ENCODE results near the gene SLC35A3.

GRCh38 chr1:100039591-100039990 is 69.8 kb downstream of the SLC35A3 start:
- TF ChIP-seq FUS (optimal IDR thresholded peaks at IDR 0.05; ENCODE audit: low read depth, low read length): no peak
- no peak for TF ChIP-seq MAX (CRISPR knock-in tag; IDR thresholded peaks at IDR 0.05)
- no peak for TF ChIP-seq CBX5 (IDR thresholded peaks at IDR 0.05; ENCODE audit: borderline replicate concordance, low read depth)
- no peak for TF ChIP-seq ZBTB26 (CRISPR knock-in tag; IDR thresholded peaks at IDR 0.05)
- no peak for TF ChIP-seq CTCF (IDR thresholded peaks at IDR 0.05 in 2 of 3, conservative IDR thresholded peaks at IDR 0.05 in 1 of 3; ENCODE audit: insufficient read depth in 2 of 3, low read depth in 1 of 3, low read length in 3 of 3)
